PC-3 (cell line): ENCODE measurements around the gene CDK10. TPM values are rescaled to one million over a fixed set of nuclear protein-coding genes. Genes with fewer than 3 reads are reported as not detected.

Source experiments
- ATAC-seq: fragments of 200-7000 bp; cut with Tn5 transposase; 2 replicates; pipeline ENCODE4 v1.9.1; 2020; ENCODE audit warnings: mild to moderate bottlenecking, moderate library complexity
- BruUV-seq: library from RNA; stranded (reverse); fragments of 400-500 nt; replicated peaks from 2 replicates; lab custom pipeline; 2021; lab: Mats Ljungman, UMichigan
- CTCF ChIA-PET: fragments of 300-600 bp; sonication (Branson Sonifier 250); formaldehyde crosslinking; loops from one replicate; lab custom pipeline; 2022; ENCODE audit warnings: antibody characterized with exemption; lab: Charles Lee
- POLR2A ChIA-PET: fragments of 300-600 bp; sonication (Branson Sonifier 250); formaldehyde crosslinking; loops from one replicate; lab custom pipeline; 2022; ENCODE audit warnings: antibody characterized with exemption; ENCODE audit not compliant: unreplicated experiment; lab: Charles Lee
- DNase-seq: peaks from one replicate; pipeline ENCODE4 v3.0.0-alpha.2; 2015
- H2AFZ ChIP-seq: fragments of 300-600 bp; sonication (generic); 2 replicates; pipeline ENCODE4 v1.6.0; 2016; ENCODE audit warnings: antibody characterized with exemption, low read length
- H3F3A ChIP-seq: fragments of 300-600 bp; sonication (generic); one replicate; pipeline ENCODE4 v1.6.0; 2017; ENCODE audit warnings: antibody characterized with exemption, low read length, control low read depth, mild to moderate bottlenecking; ENCODE audit not compliant: unreplicated experiment
- H3K27ac ChIP-seq: fragments of 300-600 bp; sonication (generic); 2 replicates; pipeline ENCODE4 v1.5.1; 2016; ENCODE audit warnings: mild to moderate bottlenecking, low read length
- H3K27me3 ChIP-seq: fragments of 300-600 bp; sonication (generic); 2 replicates; pipeline ENCODE4 v1.6.1; 2016; ENCODE audit warnings: low read length, mixed read lengths
- H3K36me3 ChIP-seq: fragments of 300-600 bp; sonication (generic); 2 replicates; pipeline ENCODE4 v1.6.1; 2016; ENCODE audit warnings: low read depth, mixed run types, low read length, mixed read lengths
- H3K4me1 ChIP-seq: fragments of 300-600 bp; sonication (generic); 2 replicates; pipeline ENCODE4 v1.5.1; 2016; ENCODE audit warnings: low read length; ENCODE audit not compliant: insufficient read depth
- H3K4me2 ChIP-seq: fragments of 300-600 bp; sonication (generic); 2 replicates; pipeline ENCODE4 v1.6.0; 2016; ENCODE audit warnings: low read length
- H3K4me3 ChIP-seq: fragments of 300-600 bp; sonication (generic); 2 replicates; pipeline ENCODE4 v1.5.1; 2016; ENCODE audit warnings: mild to moderate bottlenecking, low read length, mixed read lengths
- H3K79me2 ChIP-seq: fragments of 300-600 bp; sonication (generic); 2 replicates; pipeline ENCODE4 v1.6.1; 2017; ENCODE audit warnings: low read length, mixed read lengths
- H3K9ac ChIP-seq: fragments of 300-600 bp; sonication (generic); 2 replicates; pipeline ENCODE4 v1.6.0; 2016; ENCODE audit warnings: mild to moderate bottlenecking, low read length
- H3K9me2 ChIP-seq: fragments of 300-600 bp; sonication (generic); replicated peaks from 2 replicates; pipeline ENCODE4 v1.6.1; 2016; ENCODE audit warnings: mixed run types, low read length, mixed read lengths
- H3K9me3 ChIP-seq: fragments of 300-600 bp; sonication (generic); 2 replicates; pipeline ENCODE4 v1.6.1; 2016; ENCODE audit warnings: low read length, mixed read lengths
- H4K20me1 ChIP-seq: fragments of 300-600 bp; sonication (generic); 2 replicates; pipeline ENCODE4 v1.6.1; 2016; ENCODE audit warnings: low read length, mixed read lengths
- CTCF ChIP-seq: fragments of 300-600 bp; sonication (generic); conservative IDR thresholded peaks from 2 replicates; pipeline ENCODE4 v1.5.1; 2017; ENCODE audit warnings: antibody characterized with exemption, low read depth, mild to moderate bottlenecking, low read length
- EZH2 ChIP-seq: fragments of 300-600 bp; sonication (generic); IDR thresholded peaks from one replicate; pipeline ENCODE4 v1.6.1; 2017; ENCODE audit warnings: antibody characterized with exemption, mild to moderate bottlenecking, low read length; ENCODE audit not compliant: unreplicated experiment
- EZH2phosphoT487 ChIP-seq: fragments of 300-600 bp; sonication (generic); IDR thresholded peaks from 2 replicates; pipeline ENCODE4 v1.6.1; 2018; ENCODE audit warnings: mild to moderate bottlenecking, antibody characterized with exemption, low read length, borderline replicate concordance
- intact Hi-C: fragments of 100-400 bp; cut with micrococcal nuclease; formaldehyde crosslinking; loops from 2 replicates; pipeline ENCODE4 v1.9.0; 2023
- total RNA-seq: library from RNA; depleted of rRNA; stranded (reverse); fragments of >200 nt; gene quantifications from 2 replicates; pipeline ENCODE4 v1.2.3, GENCODE V29; 2014; rRNA removed

Gene CDK10
- total RNA-seq, 1 experiment from 2014 or later: 50.0 TPM

- H3K36me3 ChIP-seq: peaks cover 5% of the 10 kb centered on the region; the same call in 1 of the 2 replicates
- intact Hi-C loops: no loop called here
- no peak overlapping the region for H2AFZ ChIP-seq
- H3K27me3 ChIP-seq: no peaks in the 10 kb centered on the region
- H3K27ac ChIP-seq: no peak overlapping the region
- no peak for ATAC-seq
- H3K9me2 ChIP-seq: no peaks in the 10 kb centered on the region
- no TSS peak for BruUV-seq
- H3K9me3 ChIP-seq: no peaks in the 10 kb centered on the region
- POLR2A ChIA-PET: no interaction called here
- no peak for TF ChIP-seq EZH2
- TF ChIP-seq CTCF: no peak
- TF ChIP-seq EZH2phosphoT487: no peak
- H3F3A ChIP-seq: no peaks in the 10 kb centered on the region
- no peak overlapping the region for H3K9ac ChIP-seq
- CTCF ChIA-PET: no interaction called here
- no peaks in the 10 kb centered on the region for H3K4me1 ChIP-seq
- H3K79me2 ChIP-seq: no peaks in the 10 kb centered on the region
- no peak for DNase-seq
- H3K4me3 ChIP-seq: no peak overlapping the region
- H4K20me1 ChIP-seq: no peaks in the 10 kb centered on the region
- no peak overlapping the region for H3K4me2 ChIP-seq
Observed at GRCh38 chr16:89744813-89745212, 58.3 kb downstream of the CDK10 start.

Other genes with a start within 250 kb of the CDK10 start
- 65.0 and 92.6 TPM in 2 replicates for gene ANKRD11, start 196.1 kb upstream of the CDK10 start, total RNA-seq
- gene SPG7, start 178.3 kb upstream of the CDK10 start, total RNA-seq: 94.3 and 106 TPM in 2 replicates
- gene RPL13, start 126.0 kb upstream of the CDK10 start, total RNA-seq: 3,236 and 3,323 TPM in 2 replicates
- gene CPNE7, start 110.9 kb upstream of the CDK10 start, total RNA-seq: 29.7 and 49.2 TPM in 2 replicates
- 0.23 TPM in 1 of 2 replicates, not detected in the other for gene DPEP1, start 73.0 kb upstream of the CDK10 start, total RNA-seq
- 108 and 133 TPM in 2 replicates for gene CHMP1A, start 29.0 kb upstream of the CDK10 start, total RNA-seq
- 7.9 and 10.1 TPM in 2 replicates for gene SPATA33, start 28.9 kb upstream of the CDK10 start, total RNA-seq
- 12.2 and 21.5 TPM in 2 replicates for gene SPATA2L, start 15.0 kb downstream of the CDK10 start, total RNA-seq
- 4.4 and 6.7 TPM in 2 replicates for gene VPS9D1, start 34.2 kb downstream of the CDK10 start, total RNA-seq
- gene ZNF276, start 34.8 kb downstream of the CDK10 start, total RNA-seq: 30.1 and 32.7 TPM in 2 replicates
- 45.0 and 62.9 TPM in 2 replicates for gene FANCA, start 130.0 kb downstream of the CDK10 start, total RNA-seq
- 12.3 and 13.2 TPM in 2 replicates for gene SPIRE2, start 141.8 kb downstream of the CDK10 start, total RNA-seq
- 77.9 and 79.6 TPM in 2 replicates for gene TCF25, start 186.9 kb downstream of the CDK10 start, total RNA-seq
- 4.2 and 6.1 TPM in 2 replicates for gene MC1R, start 232.2 kb downstream of the CDK10 start, total RNA-seq
- 159 and 199 TPM in 2 replicates for gene TUBB3, start 236.7 kb downstream of the CDK10 start, total RNA-seq